HG03060 (cell line): Measurements from ENCODE around the gene WFDC1.

Source experiments
- ATAC-seq: cut with Tn5 transposase; IDR thresholded peaks from one replicate; pipeline ENCODE4 v1.9.1; 2021; ENCODE audit warnings: low read depth, moderate number of reproducible peaks; ENCODE audit not compliant: unreplicated experiment

The WFDC1 gene, protein sequence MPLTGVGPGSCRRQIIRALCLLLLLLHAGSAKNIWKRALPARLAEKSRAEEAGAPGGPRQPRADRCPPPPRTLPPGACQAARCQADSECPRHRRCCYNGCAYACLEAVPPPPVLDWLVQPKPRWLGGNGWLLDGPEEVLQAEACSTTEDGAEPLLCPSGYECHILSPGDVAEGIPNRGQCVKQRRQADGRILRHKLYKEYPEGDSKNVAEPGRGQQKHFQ

DNA sequence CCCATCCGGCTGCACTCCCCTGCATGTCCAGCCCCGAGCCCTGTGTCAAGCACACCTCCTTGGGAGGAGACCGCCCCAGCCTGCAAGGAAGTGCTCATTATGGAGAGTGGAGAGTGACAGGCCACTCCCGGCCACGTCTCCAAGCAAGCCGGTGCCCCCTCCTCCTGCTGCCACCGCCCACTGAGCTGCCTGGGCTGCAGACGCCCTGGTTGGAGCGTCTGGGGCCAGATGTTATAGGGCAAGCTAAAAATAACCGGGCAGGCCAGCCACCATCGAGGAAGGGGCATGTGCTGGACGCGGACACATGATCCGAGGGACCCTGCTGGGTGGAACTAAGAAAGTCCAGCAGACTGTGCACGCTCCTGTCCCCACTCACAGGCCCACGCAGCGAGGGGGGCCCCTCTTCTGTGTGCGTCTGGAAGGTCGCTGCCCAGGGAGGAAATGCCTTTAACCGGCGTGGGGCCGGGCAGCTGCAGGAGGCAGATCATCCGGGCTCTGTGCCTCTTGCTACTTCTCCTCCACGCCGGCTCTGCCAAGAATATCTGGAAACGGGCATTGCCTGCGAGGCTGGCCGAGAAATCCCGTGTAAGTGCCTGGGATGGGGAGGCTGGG, at the start of gene WFDC1:
TSS of gene WFDC1 (plus strand) at position 348 of the 612 bp plus-strand sequence. CDS start at position 442, 94 bp downstream.
- no peak for ATAC-seq

DNA sequence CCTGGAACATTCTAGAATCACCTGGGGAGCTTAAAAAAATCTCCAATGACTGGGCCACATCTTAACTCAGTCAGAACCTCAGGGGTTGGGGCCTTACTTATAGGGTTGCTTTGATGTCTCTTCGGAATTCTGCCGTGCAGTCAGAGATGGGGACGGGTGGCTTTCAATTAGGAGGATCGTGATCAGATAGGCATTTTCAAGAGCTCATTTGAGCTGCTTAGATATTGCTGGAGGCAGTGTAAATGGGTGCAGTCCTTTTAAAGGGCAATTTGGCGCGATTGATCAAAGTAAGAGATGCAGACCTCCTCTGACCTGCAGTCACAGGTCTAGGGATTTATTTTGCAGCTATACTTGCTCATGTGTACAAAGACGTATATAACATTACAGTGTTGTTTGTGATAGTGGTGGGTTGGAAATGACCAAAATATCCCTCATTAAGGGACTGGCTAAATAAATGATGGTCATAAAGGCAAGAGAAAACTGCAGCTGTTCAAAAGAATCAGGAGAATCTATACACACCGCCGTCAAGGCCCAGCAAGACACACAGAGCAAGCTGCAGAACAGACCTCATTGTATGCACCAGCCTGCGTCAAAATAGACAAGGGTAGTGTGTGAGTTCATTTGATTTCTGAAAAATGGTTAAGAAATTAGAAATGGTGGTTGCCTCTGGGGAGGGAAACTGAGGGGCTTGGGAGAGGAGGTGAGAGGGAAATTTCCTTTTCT, 48.6 kb upstream of the WFDC1 start:
- ATAC-seq: no peak

DNA sequence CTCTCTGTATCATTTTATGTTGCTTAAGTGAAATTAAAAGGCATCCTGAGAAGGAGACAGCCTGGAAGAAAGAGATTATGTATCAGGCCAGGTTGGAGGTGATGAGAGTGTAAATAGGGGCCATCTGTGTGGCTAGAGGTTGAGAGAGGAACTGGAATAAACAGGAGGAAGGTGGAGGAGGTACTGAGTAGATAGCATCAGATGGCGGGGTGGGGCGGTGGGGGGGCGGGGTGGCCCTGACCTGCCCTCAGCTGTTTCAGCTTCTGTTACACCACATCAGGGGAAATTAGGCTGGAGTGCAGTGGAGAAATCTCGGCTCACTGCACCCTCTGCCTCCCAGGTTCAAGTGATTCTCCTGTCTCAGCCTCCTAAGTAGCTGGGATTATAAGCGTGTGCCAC, 48.0 kb upstream of the WFDC1 start:
- ATAC-seq: no peak

DNA sequence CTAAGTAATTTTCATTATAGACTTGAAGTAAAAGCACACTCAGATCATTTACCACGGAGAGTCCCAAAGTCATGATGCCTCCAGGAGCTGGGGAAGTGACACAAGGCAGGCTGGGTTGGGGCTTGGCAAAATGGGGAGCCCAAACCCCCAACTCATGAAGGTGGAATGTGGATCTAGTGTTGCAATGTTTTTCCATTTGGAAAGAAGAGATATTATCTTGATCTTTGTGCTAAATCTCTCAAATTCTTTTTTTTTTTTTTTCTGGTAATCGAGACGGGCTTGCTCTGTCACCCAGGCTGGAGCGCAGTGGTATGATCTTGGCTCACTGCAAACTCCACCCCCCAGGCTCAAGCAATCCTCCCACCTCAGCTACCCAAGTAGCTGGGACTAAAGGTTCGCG, 47.3 kb upstream of the WFDC1 start:
- no peak for ATAC-seq

DNA sequence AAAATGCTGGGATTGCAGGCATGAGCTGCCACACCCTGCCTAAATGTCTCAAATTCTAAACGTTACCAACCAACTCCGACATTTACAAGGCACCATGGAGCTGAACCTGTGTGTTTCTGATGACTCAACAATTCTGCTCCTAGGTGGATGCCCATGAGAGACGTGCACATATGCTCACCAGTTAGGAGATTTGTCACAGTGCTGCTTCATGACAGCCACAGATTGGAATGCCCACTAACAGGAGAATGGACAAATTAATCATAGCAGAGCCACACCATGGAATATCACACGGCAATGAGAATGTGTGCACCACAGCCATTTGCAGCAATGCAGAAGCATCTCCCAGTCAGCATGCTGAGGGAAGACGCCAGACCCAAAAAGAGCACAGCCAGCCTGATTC, 46.8 kb upstream of the WFDC1 start:
- no peak for ATAC-seq

DNA sequence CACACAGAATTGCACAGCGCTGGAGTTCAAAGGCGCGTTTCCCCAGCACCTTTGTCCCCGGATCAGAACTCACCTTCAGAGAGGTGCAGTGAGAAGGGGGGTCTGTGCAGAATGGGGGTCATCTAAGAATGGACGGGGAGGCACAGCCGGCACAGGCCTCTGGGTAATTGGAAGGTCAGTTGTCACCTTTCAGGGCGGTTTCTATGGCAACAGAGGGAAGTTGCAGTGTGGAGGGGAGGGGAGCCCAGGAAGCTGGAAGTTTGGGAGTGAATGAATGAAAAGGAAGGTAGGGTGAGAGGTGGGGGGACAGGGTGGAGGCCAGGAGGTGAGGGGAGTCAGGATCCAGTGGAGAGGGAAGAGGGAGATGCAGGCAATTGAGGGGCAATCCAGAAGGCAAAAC, 42.5 kb upstream of the WFDC1 start:
- ATAC-seq: no peak

DNA sequence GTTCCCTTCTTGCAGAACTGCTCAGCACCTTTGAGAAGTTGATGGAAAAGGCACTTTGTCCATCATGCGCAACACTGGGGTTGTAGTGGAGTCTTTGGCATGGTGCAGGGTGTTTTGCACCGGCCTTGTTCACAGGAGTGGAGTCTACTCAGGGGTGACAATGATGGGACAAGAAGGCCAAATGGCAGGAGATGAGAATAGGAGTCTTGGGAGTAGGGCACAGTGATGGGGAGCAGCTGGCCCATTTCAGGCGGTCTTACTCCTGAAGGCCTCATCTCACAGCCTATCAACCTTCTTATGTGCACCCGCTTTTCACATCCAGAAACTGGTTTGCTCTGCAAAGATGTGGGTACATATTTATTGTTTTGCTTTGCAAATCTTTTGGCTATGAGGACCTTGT, 41.5 kb upstream of the WFDC1 start:
- ATAC-seq: no peak

DNA sequence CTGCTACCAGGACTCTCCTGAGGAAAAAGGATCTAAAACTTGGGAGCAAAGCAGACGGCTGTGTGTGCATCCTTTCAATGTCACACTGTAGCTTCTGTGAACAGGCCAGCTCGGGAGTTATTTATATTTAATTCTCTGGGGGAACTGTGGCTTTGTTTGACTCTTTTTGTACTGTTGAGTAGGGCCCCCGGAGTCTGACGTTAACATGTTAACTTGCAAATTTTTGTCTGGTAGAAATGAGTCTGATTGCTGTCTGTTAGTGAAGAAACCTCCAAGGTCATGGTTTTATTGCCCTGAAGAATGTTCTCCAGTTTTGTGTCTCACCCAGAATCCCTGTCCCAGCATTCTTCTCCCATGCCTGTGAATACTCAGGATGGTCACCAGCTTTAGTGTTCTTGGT, 40.6 kb upstream of the WFDC1 start:
- ATAC-seq: no peak

DNA sequence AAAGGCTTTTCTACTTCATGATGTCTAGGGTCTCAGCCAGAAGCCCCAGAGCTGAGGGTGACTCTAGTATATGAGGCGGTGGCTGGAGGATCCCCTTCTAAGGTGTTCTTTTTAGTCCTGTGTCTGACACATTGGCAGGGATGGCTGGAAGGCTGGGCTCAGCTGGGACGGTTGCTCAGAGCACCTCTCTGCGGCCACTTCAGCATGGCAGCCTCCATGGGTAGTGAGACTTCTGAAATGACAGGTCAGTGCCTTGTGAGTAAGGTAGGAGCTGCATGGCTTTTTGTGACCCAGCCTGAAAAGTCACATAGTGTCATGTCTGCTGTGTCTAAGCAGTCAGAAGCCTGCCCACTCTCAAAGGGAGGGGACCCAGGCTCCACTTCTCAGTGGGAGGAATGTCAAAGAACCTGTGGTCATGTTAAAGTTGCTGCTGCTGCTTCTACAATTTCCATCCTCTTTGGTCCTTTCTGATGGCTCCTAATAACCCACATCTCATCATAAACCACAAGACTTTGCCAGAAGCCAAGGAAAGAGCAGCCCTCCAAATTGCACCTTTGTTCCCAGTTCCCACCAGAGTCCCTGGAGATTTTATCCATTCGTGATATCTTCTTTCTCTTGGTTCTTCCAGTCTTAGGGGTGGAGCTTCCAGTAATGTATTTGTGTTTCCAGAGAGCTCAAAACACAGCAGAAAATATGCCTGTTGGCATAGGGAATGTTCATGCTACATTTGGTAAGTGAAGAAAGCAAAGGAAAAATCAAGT, 39.4 kb upstream of the WFDC1 start:
- ATAC-seq: no peak

DNA sequence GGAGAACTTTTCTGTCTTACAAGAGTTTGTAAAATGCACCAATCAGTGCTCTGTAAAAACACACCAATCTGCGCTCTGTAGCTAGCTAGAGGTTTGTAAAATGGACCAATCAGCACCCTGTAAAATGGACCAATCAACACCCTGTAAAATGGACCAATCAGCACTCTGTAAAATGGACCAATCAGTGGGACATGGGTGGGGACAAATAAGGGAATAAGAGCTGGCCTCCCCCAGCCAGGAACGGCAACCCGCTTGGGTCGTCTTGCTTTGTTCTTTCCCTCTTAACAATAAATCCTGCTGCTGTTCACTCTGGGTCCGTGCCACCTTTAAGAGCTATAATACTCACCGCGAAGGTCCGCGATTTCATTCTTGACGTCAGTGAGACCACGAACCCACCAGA, 36.4 kb upstream of the WFDC1 start:
- no peak for ATAC-seq

DNA sequence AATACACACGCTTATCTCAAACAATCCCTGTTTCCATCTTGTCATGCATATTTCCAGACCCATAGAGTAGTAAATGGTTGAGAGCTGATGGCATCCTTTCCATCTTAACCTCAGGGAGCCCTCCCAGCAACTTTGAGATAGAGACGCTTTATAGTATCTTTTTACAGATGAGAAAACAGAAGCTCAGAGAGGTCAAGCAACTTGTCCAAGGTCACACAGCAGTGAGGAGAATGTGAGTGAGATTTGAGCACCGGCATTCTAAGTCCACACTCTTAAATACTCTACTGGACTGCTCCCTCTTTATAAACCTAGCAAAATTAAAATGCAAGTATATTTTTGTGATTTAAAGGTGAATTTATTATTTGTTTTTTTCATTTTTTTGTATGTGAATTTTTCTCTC, 35.0 kb upstream of the WFDC1 start:
- ATAC-seq: no peak

DNA sequence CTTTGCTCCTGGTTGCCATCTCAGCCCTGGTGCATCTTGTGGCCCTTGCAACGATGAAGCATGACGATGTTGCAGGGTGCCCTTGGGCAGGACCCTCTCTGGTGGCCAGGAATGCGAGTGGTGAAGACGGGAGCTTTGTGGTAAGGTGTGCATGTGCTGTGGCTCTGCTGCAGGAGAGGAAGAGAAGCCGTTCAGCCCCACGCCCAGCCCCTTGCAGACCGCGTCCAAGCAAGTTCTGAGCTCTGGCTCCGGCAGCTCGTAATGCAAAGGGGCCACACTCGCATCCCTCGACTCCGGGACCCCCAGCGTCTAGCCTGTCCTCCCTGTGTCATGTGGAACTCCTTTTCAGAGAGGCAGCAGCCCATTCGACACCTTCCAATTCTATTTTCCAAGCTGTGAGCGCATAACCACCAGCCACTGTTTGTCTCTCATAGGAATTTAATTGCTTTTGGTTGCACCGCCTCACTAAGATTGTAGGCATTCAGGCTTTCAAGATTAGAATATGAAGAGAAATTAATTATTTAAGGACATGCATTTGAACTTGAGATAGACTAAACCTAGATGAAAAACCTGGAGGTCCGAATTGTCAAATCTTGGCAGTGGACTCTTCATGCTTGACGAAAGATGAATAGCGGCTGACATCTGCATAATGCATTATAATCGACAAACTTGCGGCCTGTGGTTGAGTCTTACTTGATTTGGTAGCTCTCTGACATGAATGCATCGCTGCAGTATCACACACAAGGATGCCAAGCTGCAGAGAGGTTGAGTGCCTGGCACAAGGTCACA, 33.7 kb upstream of the WFDC1 start:
- ATAC-seq: no peak

DNA sequence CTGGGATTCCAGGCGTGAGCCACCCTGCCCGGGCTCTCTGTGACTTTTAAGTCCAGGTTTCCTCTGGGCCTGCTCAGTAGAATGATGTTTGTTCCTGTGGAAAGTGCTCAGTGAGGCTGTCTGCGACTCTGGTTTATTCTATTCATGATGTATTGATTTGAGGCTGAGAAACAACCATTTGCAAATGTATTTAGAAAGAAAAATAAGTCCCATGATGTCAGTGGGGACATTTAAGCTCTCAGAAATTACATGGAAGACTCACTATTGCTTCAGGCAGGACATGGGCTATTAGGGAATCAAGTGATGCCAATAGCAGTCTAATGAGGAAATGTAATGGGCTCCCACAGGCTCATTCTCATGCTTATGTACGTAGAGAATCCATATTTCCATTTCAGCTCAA, 32.6 kb upstream of the WFDC1 start:
- ATAC-seq: no peak

DNA sequence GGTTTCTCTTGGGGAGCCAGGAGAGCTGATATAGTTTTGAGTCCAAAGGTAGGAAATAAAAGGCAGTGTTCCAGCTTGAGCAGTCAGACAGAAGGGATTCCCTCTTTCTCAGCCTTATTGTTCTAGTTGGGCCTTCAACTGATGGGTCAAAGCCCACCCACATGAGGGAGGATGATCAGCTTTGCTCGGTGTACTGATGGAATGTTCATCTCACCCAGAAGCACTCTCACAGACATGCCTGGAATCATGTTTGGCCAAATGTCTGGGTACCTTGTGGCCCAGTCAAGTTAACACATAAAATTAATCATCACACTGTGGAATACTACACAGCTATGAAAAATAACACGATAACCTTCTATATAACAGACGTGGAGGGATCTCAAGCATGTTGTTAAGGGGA, 31.7 kb upstream of the WFDC1 start:
- ATAC-seq: no peak

DNA sequence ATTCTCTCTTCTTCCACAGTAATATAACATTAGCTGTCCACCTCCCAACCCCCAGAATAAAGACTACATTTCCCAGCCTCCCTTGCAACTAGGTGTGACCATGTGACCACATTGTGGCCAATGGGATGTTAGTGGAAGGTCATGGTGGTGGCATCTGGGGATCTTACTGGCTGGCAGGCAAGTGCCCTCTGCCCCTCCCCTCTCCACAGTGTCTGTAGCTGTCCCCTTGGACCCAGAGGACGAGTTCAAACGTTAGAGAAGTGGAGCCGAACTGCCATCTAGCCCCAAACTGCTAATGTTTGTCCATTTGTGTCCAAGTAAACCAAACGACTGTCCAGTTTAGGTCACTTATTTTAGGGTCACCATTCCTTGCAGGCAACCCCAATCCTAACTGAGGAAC, 28.2 kb upstream of the WFDC1 start:
- ATAC-seq: no peak

DNA sequence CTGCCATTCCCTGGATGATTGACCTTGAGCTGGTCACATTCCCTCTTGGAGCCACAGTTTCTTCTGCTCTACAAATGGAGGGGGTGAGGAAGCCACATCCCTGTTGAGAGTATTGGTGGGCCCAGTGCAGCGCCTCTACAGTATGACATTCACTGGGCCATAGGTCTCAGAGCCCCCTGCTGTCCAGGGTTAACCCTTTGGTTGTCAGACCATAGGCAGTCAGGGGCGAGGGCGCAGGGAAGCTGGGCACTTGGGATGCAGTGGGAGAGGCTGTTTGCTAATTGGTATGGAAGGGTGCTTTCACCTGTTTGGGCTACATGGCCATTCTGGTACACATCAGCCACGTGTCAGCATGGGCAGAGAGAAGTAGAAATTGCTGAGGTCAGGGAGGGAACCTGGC, 27.3 kb upstream of the WFDC1 start:
- ATAC-seq: no peak

DNA sequence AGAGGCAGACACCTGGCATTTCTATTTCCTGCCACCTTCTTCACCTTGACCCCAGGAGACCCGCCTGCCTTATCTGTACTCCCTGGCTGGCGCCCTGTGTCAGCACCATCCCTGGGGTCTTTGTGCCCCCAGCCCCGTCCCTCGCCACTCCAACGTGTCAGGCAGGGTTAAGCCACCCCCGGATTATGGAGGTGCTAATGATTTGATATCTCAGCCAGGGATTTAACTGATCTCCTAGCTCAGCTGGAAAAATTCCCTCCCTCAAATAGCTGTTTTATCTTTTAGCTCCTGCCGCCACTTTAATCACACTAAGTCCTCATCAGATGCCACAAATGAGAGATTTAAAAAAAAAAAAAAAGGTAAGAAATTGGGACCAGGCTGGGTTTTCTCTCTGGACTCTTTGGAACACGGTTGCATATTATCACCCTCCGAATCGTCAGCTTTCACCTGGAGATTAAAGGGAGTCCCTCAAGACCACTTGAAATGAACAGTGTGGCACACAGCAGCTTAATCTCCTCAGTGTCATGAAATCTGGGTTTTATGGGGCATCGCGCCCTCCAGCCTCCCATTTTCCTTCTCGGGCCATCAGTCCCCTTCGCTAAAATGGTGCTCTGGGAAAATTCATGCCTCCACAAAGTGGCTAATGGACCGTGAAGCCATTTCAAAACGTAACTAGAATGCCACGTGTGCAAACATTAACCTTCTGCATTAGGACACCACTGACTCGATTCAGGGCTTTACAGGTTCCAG, 26.2 kb upstream of the WFDC1 start:
- ATAC-seq: no peak

DNA sequence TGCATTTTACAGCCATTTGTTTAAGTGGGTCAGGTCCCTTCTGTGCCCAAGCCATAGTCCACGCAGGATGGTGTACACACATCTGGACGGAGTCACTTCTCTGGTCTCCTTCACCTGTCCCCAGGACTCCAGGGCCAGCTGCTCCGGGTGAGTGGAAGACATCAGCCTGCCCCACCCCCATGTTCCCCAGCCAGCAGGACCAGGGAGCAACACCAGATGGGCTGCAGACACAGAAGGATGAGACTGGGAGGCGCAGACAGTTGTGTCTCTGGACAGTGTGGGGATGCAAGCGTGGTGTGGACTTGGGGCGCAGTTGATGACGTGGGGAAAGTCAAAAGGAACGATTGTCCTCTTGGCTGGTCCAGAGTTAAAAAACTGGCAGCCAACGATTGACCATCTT, 24.6 kb upstream of the WFDC1 start:
- ATAC-seq: no peak

DNA sequence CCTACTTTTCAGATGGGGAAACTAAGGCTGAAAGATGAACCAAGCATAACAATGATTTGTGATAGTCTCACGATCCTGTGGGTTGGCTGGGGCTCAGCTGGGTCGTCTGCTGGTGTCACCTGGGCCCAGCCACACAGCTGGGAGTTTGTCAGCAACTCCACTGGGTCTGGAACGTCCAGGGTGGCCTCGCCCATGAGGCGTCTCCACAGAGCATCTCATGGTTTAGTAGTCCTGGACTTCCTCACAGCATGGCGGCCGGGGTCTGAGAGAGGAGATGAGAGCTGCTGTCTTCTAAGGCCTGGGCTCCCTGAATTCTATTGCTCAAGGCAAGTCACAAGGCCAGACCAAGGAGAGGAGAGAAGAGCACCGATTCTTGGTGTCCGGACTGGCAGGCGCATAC, 24.1 kb upstream of the WFDC1 start:
- ATAC-seq: no peak

DNA sequence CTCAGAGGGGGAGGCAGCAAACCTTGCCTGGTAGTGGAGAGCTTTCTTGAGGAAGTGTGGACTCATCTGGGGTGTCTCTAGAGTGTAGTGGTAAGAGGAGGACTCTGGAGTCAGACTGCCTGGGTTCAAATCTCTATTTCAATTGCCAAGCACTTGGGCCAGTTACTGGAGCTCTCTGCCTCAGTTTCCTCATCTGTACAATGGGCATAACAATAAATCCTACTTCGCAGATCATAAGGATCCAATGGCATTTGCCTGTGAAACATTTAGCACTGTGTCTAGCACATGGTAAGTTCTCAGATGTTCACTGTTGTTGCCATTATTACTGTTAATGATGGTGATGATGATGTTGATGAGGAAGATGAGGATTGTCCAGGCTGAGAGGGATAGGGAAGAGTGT, 23.6 kb upstream of the WFDC1 start:
- ATAC-seq: no peak
